Vagina (tissue), 2 donors: ENCODE measurements around the gene LRRC45.

ENCODE experiments used
- CTCF ChIP-seq, 3 experiments: fragments of 450-650 bp in 2 of 3; fragments of 200-600 bp in 1 of 3; sonication (generic) in 1 of 3; IDR thresholded peaks; one replicate each; pipeline ENCODE4 v1.5.1; 2017 to 2019; ENCODE audit warnings: antibody characterized with exemption in 3 of 3, mild to moderate bottlenecking in 2 of 3, moderate library complexity in 2 of 3
- POLR2A ChIP-seq, 2 donors: fragments of 450-650 bp; IDR thresholded peaks; one replicate each; pipeline ENCODE4 v1.6.1; 2017; ENCODE audit warnings: antibody characterized with exemption in 2 of 2, mild to moderate bottlenecking in 2 of 2, moderate library complexity in 2 of 2
- POLR2AphosphoS5 ChIP-seq, 2 donors: sonication (generic); formaldehyde crosslinking; IDR thresholded peaks; one replicate each; pipeline ENCODE4 v1.9.0; 2017; ENCODE audit warnings: antibody characterized with exemption in 2 of 2, mild to moderate bottlenecking in 2 of 2, low read depth in 1 of 2; ENCODE audit not compliant: insufficient read depth in 1 of 2

- TF ChIP-seq CTCF (IDR thresholded peaks at IDR 0.05): no peak
- TF ChIP-seq POLR2A (IDR thresholded peaks at IDR 0.05): no peak
- TF ChIP-seq POLR2AphosphoS5 (IDR thresholded peaks at IDR 0.05; ENCODE audit: insufficient read depth in 1 of 2, low read depth in 1 of 2): no peak
These were observed 19.5 kb downstream of the LRRC45 start for GRCh38 chr17:82042649-82043048.
